GM20000 (cell line): ENCODE results near the gene LRRC4C.

Experiments
- DNase-seq: peaks from one replicate; pipeline ENCODE4 v3.0.0; 2012; ENCODE audit warnings: low spot score
- CTCF ChIP-seq: IDR thresholded peaks from 2 replicates; pipeline ENCODE4 v1.5.1; 2012; ENCODE audit warnings: mild to moderate bottlenecking, control low read depth; ENCODE audit errors: extremely low read depth, missing control alignments

Gene LRRC4C

GRCh38 chr11:41451011-41451410 is 8.4 kb downstream of the LRRC4C start:
- TF ChIP-seq CTCF = no peak
- DNase-seq = no peak

- no peak for DNase-seq
- no peak for TF ChIP-seq CTCF
Observed at GRCh38 chr11:41449483-41450050, 9.9 kb downstream of the LRRC4C start.

- DNase-seq = no peak
- TF ChIP-seq CTCF = no peak
Observed at GRCh38 chr11:41446566-41446965, 12.9 kb downstream of the LRRC4C start.

GRCh38 chr11:41446107-41446506 is 13.3 kb downstream of the LRRC4C start:
- no peak for TF ChIP-seq CTCF
- DNase-seq = no peak

- TF ChIP-seq CTCF = no peak
- DNase-seq = no peak
Observed at GRCh38 chr11:41437006-41437490, 22.4 kb downstream of the LRRC4C start.

GRCh38 chr11:41435531-41435930 is 23.9 kb downstream of the LRRC4C start:
- no peak for TF ChIP-seq CTCF
- no peak for DNase-seq

- DNase-seq = peak; percentile 6
- TF ChIP-seq CTCF = peak; percentile 19
Observed at GRCh38 chr11:41431784-41432183, 27.7 kb downstream of the LRRC4C start.
